K562 (cell line): ENCODE measurements around the gene RNF26. TPM values are rescaled to one million over a fixed set of nuclear protein-coding genes. Genes with fewer than 3 reads are reported as not detected.

Experiments used
- ATAC-seq: fragments of 200-7000 bp; cut with Tn5 transposase; 3 replicates; pipeline ENCODE4 v1.9.1; 2020; ENCODE audit warnings: moderate library complexity
- BruUV-seq: library from RNA; stranded (reverse); fragments of 400-500 nt; replicated peaks from 2 replicates; lab custom pipeline; 2021; lab: Mats Ljungman, UMichigan
- CTCF ChIA-PET: fragments of 300-600 bp; formaldehyde crosslinking; extraction: SDS; loops from one replicate; lab custom pipeline; 2021; ENCODE audit warnings: low intra/inter-chr PET ratio; lab: Yijun Ruan, JAX
- POLR2A ChIA-PET: fragments of 300-600, 350-650 bp; sonication (Branson Sonifier 250); formaldehyde crosslinking; extraction: SDS; loops from one replicate; lab custom pipeline; 2021; ENCODE audit warnings: antibody characterized with exemption, inconsistent platforms; lab: Yijun Ruan, JAX
- DNase-seq, 4 experiments: peaks; one replicate each; pipeline versions ENCODE4 v3.0.0 to v3.0.0-alpha.2; 2011 to 2018; ENCODE audit warnings: low spot score in 3 of 4, mixed read lengths in 3 of 4; ENCODE audit errors: extremely low read depth in 1 of 4
- FAIRE-seq: peaks from 2 replicates; lab custom pipeline; 2011; peaks lifted over from hg19 to GRCh38; lab: Jason Lieb, UNC
- H2AFZ ChIP-seq: 2 replicates; pipeline ENCODE4 v1.6.0; 2011; ENCODE audit warnings: low read depth, low read length, control low read depth, inconsistent platforms
- H3K27ac ChIP-seq: fragments of 200-600 bp; 3 replicates; pipeline ENCODE4 v1.8.0; 2011; ENCODE audit warnings: low read depth, mild to moderate bottlenecking, control low read depth, inconsistent platforms, low read length, moderate library complexity, mixed read lengths; ENCODE audit errors: extremely low read depth
- H3K27me3 ChIP-seq, 2 experiments: fragments of 300-600 bp in 1 of 2; 2 replicates in 1 of 2; 3 replicates in 1 of 2; pipeline versions ENCODE4 v1.6.0 to v1.8.0; 2011; ENCODE audit warnings: inconsistent platforms in 2 of 2, low read length in 2 of 2, mild to moderate bottlenecking in 1 of 2, mixed read lengths in 1 of 2, moderate library complexity in 1 of 2; ENCODE audit not compliant: control insufficient read depth in 2 of 2, insufficient read depth in 2 of 2
- H3K36me3 ChIP-seq: fragments of 300-600 bp; 3 replicates; pipeline ENCODE4 v1.8.0; 2011; ENCODE audit warnings: mild to moderate bottlenecking, low read length, inconsistent platforms; ENCODE audit not compliant: control insufficient read depth, insufficient read depth
- H3K4me1 ChIP-seq, 2 experiments: fragments of 200-600 bp in 1 of 2; replicated peaks in 1 of 2; 2 replicates in 1 of 2; 3 replicates in 1 of 2; pipeline versions ENCODE4 v1.5.1 to v1.8.0; 2011; ENCODE audit warnings: inconsistent platforms in 2 of 2, low read length in 2 of 2, mild to moderate bottlenecking in 1 of 2, mixed read lengths in 1 of 2, moderate library complexity in 1 of 2; ENCODE audit not compliant: control insufficient read depth in 2 of 2, insufficient read depth in 2 of 2
- H3K4me2 ChIP-seq: 2 replicates; pipeline ENCODE4 v1.6.1; 2011; ENCODE audit warnings: low read length, control low read depth, inconsistent platforms, mixed read lengths; ENCODE audit not compliant: insufficient read depth
- H3K4me3 ChIP-seq: fragments of 200-600 bp; sonication (generic), shearing (Covaris generic); 2 replicates; pipeline ENCODE4 v1.5.1; 2016; ENCODE audit warnings: control low read depth, inconsistent platforms
- H3K79me2 ChIP-seq: fragments of 200-600 bp; 3 replicates; pipeline ENCODE4 v1.8.0; 2011; ENCODE audit warnings: low read length, inconsistent platforms; ENCODE audit not compliant: control insufficient read depth, insufficient read depth
- H3K9ac ChIP-seq, 2 experiments: 2 replicates each; pipeline versions ENCODE4 v1.6.0 to v1.6.1; 2011; ENCODE audit warnings: low read depth in 2 of 2, low read length in 2 of 2, control low read depth in 1 of 2, inconsistent platforms in 1 of 2, mild to moderate bottlenecking in 1 of 2, mixed read lengths in 1 of 2; ENCODE audit not compliant: insufficient read depth in 1 of 2
- H3K9me1 ChIP-seq: one replicate; pipeline ENCODE4 v1.6.0; 2011; ENCODE audit warnings: inconsistent platforms, mild to moderate bottlenecking, low read length, moderate library complexity; ENCODE audit not compliant: control insufficient read depth, insufficient read depth
- H3K9me3 ChIP-seq: replicated peaks from 2 replicates; pipeline ENCODE4 v1.5.1; 2011; ENCODE audit warnings: low read depth, low read length, inconsistent platforms; ENCODE audit not compliant: control insufficient read depth, insufficient read depth
- H4K20me1 ChIP-seq: replicated peaks from 2 replicates; pipeline ENCODE4 v1.6.1; 2011; ENCODE audit warnings: low read length, inconsistent platforms, mixed read lengths; ENCODE audit not compliant: control insufficient read depth, insufficient read depth
- AFF4 ChIP-seq: sonication (generic); formaldehyde crosslinking; IDR thresholded peaks from 2 replicates; pipeline ENCODE4 v1.8.0; 2023; ENCODE audit warnings: mild to moderate bottlenecking, missing genetic modification reagents
- KAT7 ChIP-seq: sonication (generic); formaldehyde crosslinking; IDR thresholded peaks from 2 replicates; pipeline ENCODE4 v1.8.0; 2022; ENCODE audit warnings: missing genetic modification reagents, mild to moderate bottlenecking, borderline replicate concordance
- KLF16 ChIP-seq: IDR thresholded peaks from 2 replicates; pipeline ENCODE4 v1.6.1; 2016; ENCODE audit warnings: antibody characterized with exemption
- KLF6 ChIP-seq: fragments of 250-450 bp; sonication (Bioruptor Pico); IDR thresholded peaks from 2 replicates; pipeline ENCODE4 v1.4.0; 2020; ENCODE audit warnings: mild to moderate bottlenecking, moderate library complexity, borderline replicate concordance
- MTA2 ChIP-seq: fragments of 450-650 bp; IDR thresholded peaks from 2 replicates; pipeline ENCODE4 v1.6.1; 2016; ENCODE audit warnings: low read depth
- MYNN ChIP-seq, 2 experiments: sonication (generic); formaldehyde crosslinking in 1 of 2; IDR thresholded peaks; 2 replicates each; pipeline versions ENCODE4 v1.5.0 to v1.6.1; 2016 to 2020; ENCODE audit warnings: antibody characterized with exemption in 1 of 2, missing genetic modification reagents in 1 of 2
- PHF21A ChIP-seq: fragments of 450-650 bp; IDR thresholded peaks from 2 replicates; pipeline ENCODE4 v1.6.1; 2017; ENCODE audit warnings: low read depth, borderline replicate concordance
- PTBP1 ChIP-seq: fragments of 200-400 bp; formaldehyde crosslinking; IDR thresholded peaks from 2 replicates; pipeline ENCODE4 v1.6.1; 2017; ENCODE audit warnings: low read depth, low read length
- PYGO2 ChIP-seq: fragments of 450-650 bp; IDR thresholded peaks from 2 replicates; pipeline ENCODE4 v1.6.1; 2016; ENCODE audit warnings: mild to moderate bottlenecking, missing genetic modification characterization, moderate library complexity, missing compliant biosample characterization
- SRSF3 ChIP-seq: fragments of 200-400 bp; formaldehyde crosslinking; IDR thresholded peaks from 2 replicates; pipeline ENCODE4 v1.6.1; 2016; ENCODE audit warnings: mild to moderate bottlenecking, low read length, moderate library complexity; ENCODE audit not compliant: insufficient read depth
- ZBTB33 ChIP-seq: sonication (generic); formaldehyde crosslinking; IDR thresholded peaks from 2 replicates; pipeline ENCODE4 v1.8.1; 2023; ENCODE audit warnings: mild to moderate bottlenecking, missing genetic modification reagents
- ZC3H4 ChIP-seq: sonication (generic); formaldehyde crosslinking; IDR thresholded peaks from 2 replicates; pipeline ENCODE4 v1.9.0; 2021; ENCODE audit warnings: missing genetic modification reagents, borderline replicate concordance
- ZNF263 ChIP-seq: sonication (generic); formaldehyde crosslinking; IDR thresholded peaks from 2 replicates; pipeline ENCODE4 v1.8.0; 2022; ENCODE audit warnings: mild to moderate bottlenecking, missing genetic modification reagents, borderline replicate concordance
- ZNF696 ChIP-seq: fragments of 250-450 bp; sonication (Bioruptor Pico); conservative IDR thresholded peaks from 2 replicates; pipeline ENCODE4 v1.4.0; 2020; ENCODE audit warnings: mild to moderate bottlenecking, moderate library complexity
- WGBS: fragments of 100-300 bp; shearing (Covaris generic); methylation state at CpG from one replicate; pipeline ENCODE4 v1.1.6; 2016; ENCODE audit warnings: low coverage, mixed read lengths; ENCODE audit not compliant: insufficient coverage; ENCODE audit errors: missing lambda C conversion rate; 5-methylcytosine and 5-hydroxymethylcytosine counted together
- in situ Hi-C: fragments of 300-500 bp; cut with MboI; formaldehyde crosslinking; loops from 4 replicates; pipeline ENCODE4 v1.15.0; 2018; ENCODE audit warnings: inconsistent platforms, mixed read lengths
- intact Hi-C: fragments of 100-400 bp; cut with micrococcal nuclease; formaldehyde crosslinking; loops from 2 replicates; pipeline ENCODE4 v1.14.2; 2022
- polyA plus RNA-seq, 8 experiments: library from polyadenylated mRNA; depleted of rRNA in 4 of 8; stranded (reverse) in 5 of 8; unstranded in 3 of 8; fragments of >200 nt; fragmentation: Nextera tagmentation in 2 of 8; fragmentation: Illumina TruSeq in 1 of 8; extraction: Ambion mirVana in 2 of 8; extraction: Trizol in 1 of 8; gene quantifications; 2 replicates each; pipeline versions ENCODE4 v1.2.1 to v1.2.3, GENCODE V29; 2011 to 2014; ENCODE audit warnings: inconsistent platforms in 1 of 8, missing spikeins in 1 of 8
- total RNA-seq, 7 experiments: library from RNA; depleted of rRNA in 6 of 7; stranded (reverse); fragments of >200 nt in 6 of 7; fragmentation: Illumina TruSeq in 2 of 7; extraction: Trizol in 2 of 7; gene quantifications; 2 replicates each; pipeline versions ENCODE4 v1.2.1 to v1.2.3, GENCODE V29; 2011 to 2021; ENCODE audit warnings: low replicate concordance in 1 of 7
- TF ChIP-seq, protein P1 (sequence below): sonication (generic); IDR thresholded peaks from 2 replicates; pipeline ENCODE4 v1.6.1; 2016

RNF26 gene
- total and polyA plus RNA-seq, 9 of the 15 experiments (the other 6 are each of a cell fraction or from before 2014, with no cell fraction given), result 5.3 to 53.6 (median 12.7) TPM

DNA sequence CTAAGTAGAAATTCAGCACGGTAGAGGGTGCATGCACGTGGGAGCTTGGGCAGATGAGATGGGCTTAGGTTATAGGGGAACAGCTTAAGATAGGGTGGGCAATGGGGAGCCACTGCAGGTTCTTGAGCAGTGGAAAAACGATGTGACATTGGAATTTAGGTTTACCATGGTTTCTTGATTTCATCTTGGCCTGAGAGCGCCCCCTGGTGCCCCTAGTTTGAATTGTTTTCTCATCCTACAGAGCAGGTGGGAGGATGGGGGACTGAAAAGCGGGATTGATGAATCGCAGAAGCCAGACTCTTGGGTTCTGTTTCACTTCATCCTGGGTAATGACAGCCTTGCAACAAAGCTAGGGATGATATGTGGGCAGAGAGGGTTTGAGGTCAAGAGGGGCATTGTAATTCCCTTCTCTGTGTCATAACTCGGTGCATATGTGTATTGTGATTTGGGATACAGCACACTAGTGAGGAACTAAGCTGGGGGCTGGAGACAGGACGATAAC is 10.7 kb upstream of the RNF26 start:
- 7% methylated on average over 8 of the region's 8 CpGs for WGBS
- H3K9me3 ChIP-seq, result no peaks in the 10 kb centered on the region
- H3K4me3 ChIP-seq, result no peak overlapping the region
- in situ Hi-C loops, result no loop called here
- H3K79me2 ChIP-seq, result peaks cover 4% of the 10 kb centered on the region; the same call in 2 of the 3 replicates
- no peaks in the 10 kb centered on the region for H3K36me3 ChIP-seq
- no peaks in the 10 kb centered on the region for H3K9me1 ChIP-seq
- H3K27ac ChIP-seq, result no peak overlapping the region
- ChIA-PET POLR2A (interaction anchor here (0.5 to 1.7 kb wide), 6 partner anchors 15 to 412 kb away, joined by 3 to 4 read pairs (median 4); no protein-coding TSS in a partner anchor), CTCF (interaction anchor here (0.5 to 1.5 kb wide), 5 partner anchors 151 to 417 kb away, joined by 3 to 5 read pairs (median 3); partner anchors contain the start of gene C2CD2L)
- H4K20me1 ChIP-seq, result no peaks in the 10 kb centered on the region
- ATAC-seq (no peak), DNase-seq (peak; percentile 56 to 86 (median 62)), FAIRE-seq (peak; percentile 90)
- no peak overlapping the region for H2AFZ ChIP-seq
- no peaks in the 10 kb centered on the region; a peak in 1 of 5 replicates for H3K27me3 ChIP-seq
- H3K9ac ChIP-seq, result no peak overlapping the region
- no peak overlapping the region; the same call in 1 of the 2 replicates for H3K4me2 ChIP-seq
- H3K4me1 ChIP-seq, result peaks cover 27 to 40% of the 10 kb centered on the region in 2 experiments
- intact Hi-C loops, result loop anchor here (2.0 to 5.0 kb wide), 3 partner anchors 51 to 396 kb away; partner anchors contain the start of gene BCL9L
- no TSS peak for BruUV-seq
- TF ChIP-seq MTA2 (no peak), PYGO2 (no peak), KLF16 (0 out of 2 replicates have a peak, but pooled peaks have one; percentile 31), ZNF263 (no peak), SRSF3 (no peak), AFF4 (CRISPR knock-in tag) (no peak), PTBP1 (peak; percentile 99), KLF6 (CRISPR knock-in tag) (no peak), ZC3H4 (CRISPR knock-in tag) (no peak), ZBTB33 (peak; percentile 36; the same call in 1 of the 2 replicates), KAT7 (CRISPR knock-in tag) (peak; percentile 45; the same call in 1 of the 2 replicates), ZNF696 (no peak), PHF21A (0 out of 2 replicates have a peak, but pooled peaks have one; percentile 10), MYNN (IDR thresholded peaks at IDR 0.05) (no peak), MYNN (CRISPR knock-in tag; IDR thresholded peaks at IDR 0.05) (no peak)
- TF ChIP-seq, protein P1, sequence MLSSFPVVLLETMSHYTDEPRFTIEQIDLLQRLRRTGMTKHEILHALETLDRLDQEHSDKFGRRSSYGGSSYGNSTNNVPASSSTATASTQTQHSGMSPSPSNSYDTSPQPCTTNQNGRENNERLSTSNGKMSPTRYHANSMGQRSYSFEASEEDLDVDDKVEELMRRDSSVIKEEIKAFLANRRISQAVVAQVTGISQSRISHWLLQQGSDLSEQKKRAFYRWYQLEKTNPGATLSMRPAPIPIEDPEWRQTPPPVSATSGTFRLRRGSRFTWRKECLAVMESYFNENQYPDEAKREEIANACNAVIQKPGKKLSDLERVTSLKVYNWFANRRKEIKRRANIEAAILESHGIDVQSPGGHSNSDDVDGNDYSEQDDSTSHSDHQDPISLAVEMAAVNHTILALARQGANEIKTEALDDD, result no peak
